Neuronal stem cell (in vitro differentiated cells): ENCODE measurements around the gene LDHB.

Experiments used
- DNase-seq: peaks from one replicate; pipeline ENCODE4 v3.0.0-alpha.2; 2013; ENCODE audit warnings: low spot score
- H2AFZ ChIP-seq: one replicate; pipeline ENCODE4 v1.6.1; 2013; ENCODE audit warnings: mild to moderate bottlenecking, low read length, inconsistent platforms
- H2AK5ac ChIP-seq: 2 replicates; pipeline ENCODE4 v1.6.1; 2013; ENCODE audit warnings: low read depth, mild to moderate bottlenecking, inconsistent platforms, low read length, moderate library complexity, mixed read lengths
- H2BK120ac ChIP-seq: 2 replicates; pipeline ENCODE4 v1.6.1; 2013; ENCODE audit warnings: low read depth, mild to moderate bottlenecking, inconsistent platforms, low read length, moderate library complexity, mixed read lengths
- H2BK12ac ChIP-seq: one replicate; pipeline ENCODE4 v1.6.1; 2013; ENCODE audit warnings: low read length, inconsistent platforms
- H2BK15ac ChIP-seq: 2 replicates; pipeline ENCODE4 v1.6.1; 2013; ENCODE audit warnings: mild to moderate bottlenecking, low read length, inconsistent platforms, mixed read lengths
- H2BK5ac ChIP-seq: one replicate; pipeline ENCODE4 v1.6.1; 2013; ENCODE audit warnings: inconsistent platforms, mild to moderate bottlenecking, low read length, moderate library complexity
- H3K14ac ChIP-seq: one replicate; pipeline ENCODE4 v1.6.1; 2013; ENCODE audit warnings: low read length, inconsistent platforms
- H3K18ac ChIP-seq: 2 replicates; pipeline ENCODE4 v1.6.1; 2013; ENCODE audit warnings: low read length, inconsistent platforms
- H3K23ac ChIP-seq: 2 replicates; pipeline ENCODE4 v1.6.1; 2013; ENCODE audit warnings: low read depth, mild to moderate bottlenecking, mixed read lengths, low read length, inconsistent platforms; ENCODE audit not compliant: poor library complexity
- H3K27ac ChIP-seq: replicated peaks from 3 replicates; pipeline ENCODE4 v1.5.1; 2013; ENCODE audit warnings: low read length, inconsistent platforms
- H3K27me3 ChIP-seq, 3 experiments: 2 replicates each; pipeline ENCODE4 v1.6.1; 2013; ENCODE audit warnings: low read length in 3 of 3, mild to moderate bottlenecking in 2 of 3, inconsistent platforms in 1 of 3, low read depth in 1 of 3, mixed read lengths in 1 of 3, moderate library complexity in 1 of 3; ENCODE audit not compliant: control insufficient read depth in 3 of 3, insufficient read depth in 3 of 3
- H3K36me3 ChIP-seq, 2 donors: replicated peaks in 1 of 2; 2 replicates each; pipeline ENCODE4 v1.6.1; 2013; ENCODE audit warnings: low read length in 2 of 2; ENCODE audit not compliant: control insufficient read depth in 2 of 2, insufficient read depth in 2 of 2
- H3K4ac ChIP-seq: 2 replicates; pipeline ENCODE4 v1.6.1; 2013; ENCODE audit warnings: inconsistent platforms, mild to moderate bottlenecking, low read length, moderate library complexity
- H3K4me1 ChIP-seq, 2 donors: 1 replicate in 1 of 2; 2 replicates in 1 of 2; pipeline ENCODE4 v1.6.1; 2013; ENCODE audit warnings: low read length in 2 of 2, low read depth in 1 of 2; ENCODE audit not compliant: control insufficient read depth in 2 of 2, insufficient read depth in 1 of 2
- H3K4me2 ChIP-seq: one replicate; pipeline ENCODE4 v1.6.1; 2013; ENCODE audit warnings: mild to moderate bottlenecking, low read length, inconsistent platforms; ENCODE audit not compliant: insufficient read depth, poor library complexity, severe bottlenecking
- H3K4me3 ChIP-seq, 2 donors: 2 replicates each; pipeline ENCODE4 v1.5.1; 2013; ENCODE audit warnings: low read length in 2 of 2, mild to moderate bottlenecking in 2 of 2, inconsistent platforms in 1 of 2, moderate library complexity in 1 of 2
- H3K79me1 ChIP-seq: one replicate; pipeline ENCODE4 v1.6.1; 2013; ENCODE audit warnings: low read depth, mild to moderate bottlenecking, inconsistent platforms, low read length, moderate library complexity
- H3K9ac ChIP-seq: one replicate; pipeline ENCODE4 v1.6.1; 2013; ENCODE audit warnings: mild to moderate bottlenecking, low read depth, low read length, inconsistent platforms; ENCODE audit not compliant: poor library complexity
- H3K9me3 ChIP-seq, 2 donors: replicated peaks in 1 of 2; 2 replicates each; pipeline versions ENCODE3 to v1.6.1; 2013; ENCODE audit warnings: low read length in 2 of 2, mild to moderate bottlenecking in 2 of 2, inconsistent platforms in 1 of 2, low read depth in 1 of 2, mixed read lengths in 1 of 2, moderate library complexity in 1 of 2; ENCODE audit not compliant: control insufficient read depth in 2 of 2, insufficient read depth in 1 of 2
- H4K8ac ChIP-seq: one replicate; pipeline ENCODE4 v1.6.1; 2013; ENCODE audit warnings: low read depth, mild to moderate bottlenecking, inconsistent platforms, low read length, moderate library complexity
- H4K91ac ChIP-seq: one replicate; pipeline ENCODE4 v1.6.1; 2013; ENCODE audit warnings: low read length, low read depth, mild to moderate bottlenecking, inconsistent platforms; ENCODE audit not compliant: poor library complexity
- WGBS, 2 donors: extraction: QIAGEN DNeasy Blood & Tissue Kit; methylation state at CpG; one replicate each; pipeline ENCODE4 v1.1.7; 2013; ENCODE audit warnings: missing lambda C conversion rate in 2 of 2, mixed read lengths in 1 of 2; ENCODE audit not compliant: insufficient read length in 2 of 2, insufficient replicate concordance in 1 of 2; ENCODE audit errors: extremely low coverage in 2 of 2; 5-methylcytosine and 5-hydroxymethylcytosine counted together

Gene LDHB

DNA sequence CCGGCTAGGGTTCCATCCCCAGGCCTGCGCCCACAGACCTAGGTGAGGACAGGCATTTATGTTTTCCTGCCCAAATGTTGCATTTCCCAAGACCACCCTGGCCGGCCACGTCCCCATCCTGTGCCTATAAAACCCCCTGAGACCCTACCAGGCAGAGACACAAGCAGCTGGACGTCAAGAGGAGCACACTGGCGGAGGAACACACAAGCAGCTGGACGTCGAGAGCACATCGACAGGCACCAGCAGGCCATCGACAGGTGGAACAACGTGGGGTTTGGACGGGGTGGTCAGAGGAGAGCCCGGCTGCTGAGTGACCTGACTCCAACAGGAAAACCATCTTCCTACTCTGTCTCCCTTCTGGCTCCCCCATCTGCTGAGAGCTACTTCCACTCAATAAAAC lies 19.6 kb upstream of the LDHB start:
- Histone ChIP-seq H3K4me2 (no peak overlapping the region), H2BK5ac (no peak overlapping the region), H3K23ac (no peak overlapping the region), H2BK120ac (no peak overlapping the region), H3K27me3 (peaks cover 0 to 4% (median 0%) of the 10 kb centered on the region in 3 experiments), H3K9me3 (no peaks in the 10 kb centered on the region), H3K18ac (no peak overlapping the region), H2AFZ (no peak overlapping the region), H3K4me3 (no peak overlapping the region), H2BK15ac (no peak overlapping the region), H3K4me1 (no peaks in the 10 kb centered on the region), H4K8ac (peak overlapping the region; percentile 30), H3K4ac (no peak overlapping the region), H3K27ac (no peak overlapping the region), H4K91ac (peak overlapping the region; percentile 12), H3K9ac (no peak overlapping the region), H2BK12ac (no peak overlapping the region), H3K36me3 (no peaks in the 10 kb centered on the region), H3K79me1 (no peaks in the 10 kb centered on the region), H3K14ac (no peak overlapping the region), H2AK5ac (no peak overlapping the region)
- WGBS, 2 donors: no CpG with 5 or more reads among the region's 13 CpGs
- no peak for DNase-seq

DNA sequence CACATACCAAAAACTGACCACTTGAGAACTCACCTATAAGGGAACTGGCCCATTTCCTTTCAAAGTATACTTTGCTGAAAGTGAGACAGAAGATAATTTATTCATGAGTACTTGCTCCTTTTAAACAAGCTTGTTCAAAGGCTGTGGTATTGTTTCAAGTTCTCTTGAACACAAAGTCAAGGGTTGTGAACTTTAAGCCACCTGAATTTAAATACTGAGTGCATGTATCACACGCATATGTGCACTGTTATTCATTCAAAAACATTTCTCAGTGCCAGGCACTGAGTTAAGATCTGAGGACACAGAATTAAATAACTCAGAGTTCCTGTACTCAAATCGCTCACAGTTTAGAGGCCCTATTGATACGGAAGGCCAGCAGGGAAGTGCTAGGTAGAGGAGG lies 19.1 kb upstream of the LDHB start:
- Histone ChIP-seq H3K4ac (no peak overlapping the region), H2BK5ac (no peak overlapping the region), H3K18ac (no peak overlapping the region), H3K27ac (no peak overlapping the region), H3K27me3 (peaks cover 0 to under 1% (median 0%) of the 10 kb centered on the region in 3 experiments), H3K4me3 (no peak overlapping the region), H3K79me1 (no peaks in the 10 kb centered on the region), H3K4me1 (no peaks in the 10 kb centered on the region), H3K14ac (no peak overlapping the region), H2AK5ac (no peak overlapping the region), H3K36me3 (no peaks in the 10 kb centered on the region), H3K23ac (no peak overlapping the region), H3K4me2 (no peak overlapping the region), H2BK120ac (no peak overlapping the region), H4K8ac (peak overlapping the region; percentile 30), H3K9ac (no peak overlapping the region), H4K91ac (no peak overlapping the region), H3K9me3 (no peaks in the 10 kb centered on the region), H2AFZ (no peak overlapping the region), H2BK12ac (no peak overlapping the region), H2BK15ac (no peak overlapping the region)
- no peak for DNase-seq
- no CpG with 5 or more reads among the region's 3 CpGs for WGBS, 2 donors

DNA sequence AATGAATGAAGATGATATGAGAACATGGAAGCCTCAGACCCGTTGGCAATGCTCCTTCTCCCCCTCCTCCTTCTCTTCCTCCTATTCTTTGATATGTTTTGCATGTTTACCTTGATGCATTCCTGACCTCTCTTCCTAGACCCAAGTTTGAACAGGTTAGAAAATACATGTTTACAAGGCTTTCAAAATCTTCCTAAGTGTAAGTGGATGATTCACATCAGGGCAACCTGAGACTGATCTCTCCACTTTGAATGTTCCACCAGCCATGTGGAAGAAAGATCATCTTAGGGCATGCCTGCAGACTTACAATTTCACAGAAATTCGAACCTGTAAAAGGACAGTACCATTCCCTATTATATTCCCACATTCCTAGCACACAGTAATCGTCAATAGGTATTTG lies 18.0 kb upstream of the LDHB start:
- H2AK5ac ChIP-seq: no peak overlapping the region
- H3K27ac ChIP-seq: no peak overlapping the region
- H3K4me3 ChIP-seq: no peak overlapping the region
- no peak overlapping the region for H3K23ac ChIP-seq
- H3K4me2 ChIP-seq: no peak overlapping the region
- no peak overlapping the region for H3K14ac ChIP-seq
- no peaks in the 10 kb centered on the region for H3K27me3 ChIP-seq
- no peaks in the 10 kb centered on the region for H3K79me1 ChIP-seq
- H3K4me1 ChIP-seq: no peaks in the 10 kb centered on the region
- no CpG with 5 or more reads among the region's 3 CpGs for WGBS, 2 donors
- no peak overlapping the region for H2AFZ ChIP-seq
- H2BK12ac ChIP-seq: no peak overlapping the region
- H2BK120ac ChIP-seq: no peak overlapping the region
- no peak overlapping the region for H4K91ac ChIP-seq
- H2BK5ac ChIP-seq: no peak overlapping the region
- no peaks in the 10 kb centered on the region for H3K36me3 ChIP-seq
- no peak overlapping the region for H4K8ac ChIP-seq
- H2BK15ac ChIP-seq: no peak overlapping the region
- no peak overlapping the region for H3K4ac ChIP-seq
- DNase-seq: no peak
- no peak overlapping the region for H3K18ac ChIP-seq
- H3K9me3 ChIP-seq: no peaks in the 10 kb centered on the region
- H3K9ac ChIP-seq: no peak overlapping the region

DNA sequence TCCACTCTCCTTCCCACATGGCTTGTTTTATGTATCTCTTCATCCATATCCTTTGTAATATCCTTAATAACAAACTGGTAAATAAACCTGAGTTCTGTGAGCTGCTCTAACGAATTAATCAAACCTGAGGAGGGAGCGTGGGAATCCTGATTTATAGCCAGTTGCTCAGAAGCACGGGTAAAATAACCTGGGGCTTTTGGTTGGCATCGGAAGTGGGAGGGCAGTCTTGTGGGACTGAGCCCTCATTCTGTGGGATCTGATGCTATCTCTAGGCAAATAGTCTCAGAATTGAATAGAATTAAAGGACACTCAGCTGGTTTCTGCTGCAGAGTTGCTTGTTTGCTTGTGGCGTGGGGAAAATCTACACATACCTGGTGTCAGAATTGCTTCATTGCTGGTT lies 17.5 kb upstream of the LDHB start:
- no CpG with 5 or more reads among the region's 5 CpGs for WGBS, 2 donors
- H3K14ac ChIP-seq: no peak overlapping the region

More for the DNA sequence above, 17.5 kb upstream of the LDHB start:
- no peak overlapping the region for H3K4me2 ChIP-seq
- H3K23ac ChIP-seq: no peak overlapping the region
- no peak overlapping the region for H2BK15ac ChIP-seq
- no peaks in the 10 kb centered on the region for H3K9me3 ChIP-seq
- no peak overlapping the region for H3K27ac ChIP-seq
- H2BK5ac ChIP-seq: no peak overlapping the region
- H3K4ac ChIP-seq: no peak overlapping the region
- H4K91ac ChIP-seq: no peak overlapping the region
- no peaks in the 10 kb centered on the region for H3K27me3 ChIP-seq
- no peak for DNase-seq
- no peak overlapping the region for H2BK120ac ChIP-seq
- H3K9ac ChIP-seq: no peak overlapping the region
- no peak overlapping the region for H2AFZ ChIP-seq
- no peaks in the 10 kb centered on the region for H3K36me3 ChIP-seq
- no peak overlapping the region for H2BK12ac ChIP-seq
- no peak overlapping the region for H4K8ac ChIP-seq
- H3K79me1 ChIP-seq: no peaks in the 10 kb centered on the region
- H3K4me1 ChIP-seq: no peaks in the 10 kb centered on the region
- no peak overlapping the region for H3K4me3 ChIP-seq
- no peak overlapping the region for H3K18ac ChIP-seq
- H2AK5ac ChIP-seq: no peak overlapping the region
